Glutamatergic neuron (in vitro differentiated cells): ENCODE measurements around the gene SRGAP2B. TPM values are rescaled to one million over a fixed set of nuclear protein-coding genes. Genes with fewer than 3 reads are reported as not detected.
"Not testable (repeated sequence)": the region's sequence is repeated elsewhere in the genome, so short reads cannot be mapped to it uniquely, and the experiment has no call there.

Experiments
- DNase-seq: peaks from one replicate; pipeline ENCODE4 v3.0.0; 2022
- H3K27ac Mint-ChIP-seq: one replicate; pipeline ENCODE4 v1.8.0; 2020; ENCODE audit warnings: mild to moderate bottlenecking, mixed read lengths, inconsistent platforms; ENCODE audit not compliant: unreplicated experiment
- H3K27me3 Mint-ChIP-seq: one replicate; pipeline ENCODE4 v1.8.0; 2020; ENCODE audit warnings: mild to moderate bottlenecking, moderate library complexity, mixed read lengths, inconsistent platforms; ENCODE audit not compliant: unreplicated experiment
- H3K36me3 Mint-ChIP-seq: one replicate; pipeline ENCODE4 v1.8.0; 2020; ENCODE audit warnings: mild to moderate bottlenecking, mixed read lengths, inconsistent platforms; ENCODE audit not compliant: unreplicated experiment
- H3K4me1 Mint-ChIP-seq: one replicate; pipeline ENCODE4 v1.8.0; 2020; ENCODE audit warnings: mild to moderate bottlenecking, low read depth, mixed read lengths, inconsistent platforms; ENCODE audit not compliant: unreplicated experiment
- H3K4me3 Mint-ChIP-seq: one replicate; pipeline ENCODE4 v1.8.0; 2020; ENCODE audit warnings: mild to moderate bottlenecking, mixed read lengths, inconsistent platforms; ENCODE audit not compliant: unreplicated experiment
- H3K9me3 Mint-ChIP-seq: one replicate; pipeline ENCODE4 v1.8.0; 2020; ENCODE audit warnings: mild to moderate bottlenecking, moderate library complexity, mixed read lengths, inconsistent platforms; ENCODE audit not compliant: unreplicated experiment
- long read RNA-seq: library from polyadenylated mRNA; unstranded; transcript quantifications from one replicate; pipeline ENCODE4 v2.0.0, GENCODE V29; 2020; ENCODE audit not compliant: unreplicated experiment
- total RNA-seq: library from RNA; stranded (reverse); fragmentation: NEBNext Ultra II Directional; extraction: Animal tissue kit (Norgen Biotek cat#: 25700); gene quantifications from one replicate; pipeline ENCODE4 v1.2.1, GENCODE V29; 2021; ENCODE audit not compliant: unreplicated experiment

Gene SRGAP2B
- total RNA-seq = 17.8 TPM
- long read RNA-seq = 0 reads

- not testable (repeated sequence) for H3K27ac Mint-ChIP-seq, H3K9me3 Mint-ChIP-seq, H3K27me3 Mint-ChIP-seq, H3K4me1 Mint-ChIP-seq, DNase-seq, H3K4me3 Mint-ChIP-seq, H3K36me3 Mint-ChIP-seq
These were observed at the start of gene SRGAP2B, which contains the start of gene FAM72D for GRCh38 chr1:145095284-145096057. TSS of gene SRGAP2B (minus strand) at chr1:145095328. CDS start at chr1:145092901, 2,427 bp downstream. TSS of gene FAM72D (plus strand) at chr1:145095974. CDS start at chr1:145096848, 874 bp downstream.

- H3K4me1 Mint-ChIP-seq, H3K9me3 Mint-ChIP-seq, DNase-seq, H3K27me3 Mint-ChIP-seq, H3K4me3 Mint-ChIP-seq, H3K27ac Mint-ChIP-seq, H3K36me3 Mint-ChIP-seq: not testable (repeated sequence)
These were observed 49.3 kb upstream of the SRGAP2B start for GRCh38 chr1:145144264-145144913.

GRCh38 chr1:145140549-145140948 lies 45.4 kb upstream of the SRGAP2B start:
- not testable (repeated sequence) for H3K36me3 Mint-ChIP-seq

GRCh38 chr1:145134476-145134875 lies 39.3 kb upstream of the SRGAP2B start:
- H3K9me3 Mint-ChIP-seq, DNase-seq, H3K36me3 Mint-ChIP-seq, H3K27ac Mint-ChIP-seq, H3K4me3 Mint-ChIP-seq, H3K27me3 Mint-ChIP-seq, H3K4me1 Mint-ChIP-seq: not testable (repeated sequence)

More at GRCh38 chr1:145140549-145140948, 45.4 kb upstream of the SRGAP2B start:
- not testable (repeated sequence) for H3K4me1 Mint-ChIP-seq, DNase-seq, H3K27me3 Mint-ChIP-seq, H3K9me3 Mint-ChIP-seq, H3K4me3 Mint-ChIP-seq, H3K27ac Mint-ChIP-seq

GRCh38 chr1:145128697-145129469 lies 33.8 kb upstream of the SRGAP2B start:
- H3K4me1 Mint-ChIP-seq, H3K27me3 Mint-ChIP-seq, H3K36me3 Mint-ChIP-seq, DNase-seq, H3K27ac Mint-ChIP-seq, H3K9me3 Mint-ChIP-seq, H3K4me3 Mint-ChIP-seq: not testable (repeated sequence)

GRCh38 chr1:145127144-145127543 lies 32.0 kb upstream of the SRGAP2B start:
- not testable (repeated sequence) for H3K36me3 Mint-ChIP-seq, H3K9me3 Mint-ChIP-seq, H3K27ac Mint-ChIP-seq, DNase-seq, H3K4me3 Mint-ChIP-seq, H3K4me1 Mint-ChIP-seq, H3K27me3 Mint-ChIP-seq

GRCh38 chr1:145125112-145125511 lies 30.0 kb upstream of the SRGAP2B start:
- H3K27ac Mint-ChIP-seq, H3K4me3 Mint-ChIP-seq, H3K36me3 Mint-ChIP-seq, H3K4me1 Mint-ChIP-seq, H3K9me3 Mint-ChIP-seq, DNase-seq, H3K27me3 Mint-ChIP-seq: not testable (repeated sequence)

GRCh38 chr1:145123992-145124641 lies 29.0 kb upstream of the SRGAP2B start:
- DNase-seq, H3K9me3 Mint-ChIP-seq, H3K36me3 Mint-ChIP-seq, H3K4me1 Mint-ChIP-seq, H3K27me3 Mint-ChIP-seq, H3K27ac Mint-ChIP-seq, H3K4me3 Mint-ChIP-seq: not testable (repeated sequence)

- H3K27me3 Mint-ChIP-seq, H3K4me3 Mint-ChIP-seq, H3K36me3 Mint-ChIP-seq, H3K4me1 Mint-ChIP-seq, H3K9me3 Mint-ChIP-seq, H3K27ac Mint-ChIP-seq, DNase-seq: not testable (repeated sequence)
These were observed 27.9 kb upstream of the SRGAP2B start for GRCh38 chr1:145123062-145123395.

GRCh38 chr1:145122344-145123061 lies 27.4 kb upstream of the SRGAP2B start:
- H3K36me3 Mint-ChIP-seq, H3K27ac Mint-ChIP-seq, H3K27me3 Mint-ChIP-seq, H3K9me3 Mint-ChIP-seq, H3K4me3 Mint-ChIP-seq, H3K4me1 Mint-ChIP-seq, DNase-seq: not testable (repeated sequence)

GRCh38 chr1:145119842-145120241 lies 24.7 kb upstream of the SRGAP2B start:
- H3K27ac Mint-ChIP-seq, DNase-seq, H3K9me3 Mint-ChIP-seq, H3K4me1 Mint-ChIP-seq, H3K4me3 Mint-ChIP-seq, H3K36me3 Mint-ChIP-seq, H3K27me3 Mint-ChIP-seq: not testable (repeated sequence)
